Astrocyte (in vitro differentiated cells and primary cell): Measurements from ENCODE around the gene SLC37A4. TPM values are rescaled to one million over a fixed set of nuclear protein-coding genes. Genes with fewer than 3 reads are reported as not detected.
"Not testable (repeated sequence)": the region's sequence is repeated elsewhere in the genome, so short reads cannot be mapped to it uniquely, and the experiment has no call there.

Source experiments
- DNase-seq: peaks from one replicate; pipeline ENCODE4 v3.0.0-alpha.2; 2010; ENCODE audit warnings: low read depth
- FAIRE-seq: peaks from 2 replicates; lab custom pipeline; 2011; peaks lifted over from hg19 to GRCh38; lab: Jason Lieb, UNC
- H2AFZ ChIP-seq: 2 replicates; pipeline ENCODE4 v1.6.0; 2012; ENCODE audit warnings: low read depth, low read length, inconsistent platforms
- H3K27ac ChIP-seq: 2 replicates; pipeline ENCODE4 v1.5.1; 2011; ENCODE audit warnings: low read depth, low read length, inconsistent platforms
- H3K27me3 ChIP-seq: 2 replicates; pipeline ENCODE4 v1.6.0; 2011; ENCODE audit warnings: low read length, inconsistent platforms; ENCODE audit not compliant: insufficient read depth
- H3K36me3 ChIP-seq: 2 replicates; pipeline ENCODE4 v1.5.1; 2011; ENCODE audit warnings: low read length, inconsistent platforms; ENCODE audit not compliant: insufficient read depth
- H3K4me1 ChIP-seq: 2 replicates; pipeline ENCODE4 v1.5.1; 2011; ENCODE audit warnings: low read length, inconsistent platforms; ENCODE audit not compliant: insufficient read depth
- H3K4me2 ChIP-seq: 2 replicates; pipeline ENCODE4 v1.6.0; 2012; ENCODE audit warnings: low read length, inconsistent platforms
- H3K4me3 ChIP-seq: 2 replicates; pipeline ENCODE4 v1.5.1; 2011; ENCODE audit warnings: low read depth, mild to moderate bottlenecking, low read length, inconsistent platforms; ENCODE audit not compliant: insufficient read depth
- H3K79me2 ChIP-seq: 2 replicates; pipeline ENCODE4 v1.6.0; 2012; ENCODE audit warnings: mild to moderate bottlenecking, low read length, inconsistent platforms; ENCODE audit not compliant: insufficient read depth
- H3K9ac ChIP-seq: 2 replicates; pipeline ENCODE4 v1.6.0; 2012; ENCODE audit warnings: mild to moderate bottlenecking, low read length, inconsistent platforms
- H3K9me3 ChIP-seq: 2 replicates; pipeline ENCODE4 v1.5.1; 2012; ENCODE audit warnings: low read depth, mild to moderate bottlenecking, low read length, inconsistent platforms; ENCODE audit not compliant: insufficient read depth
- H4K20me1 ChIP-seq: 2 replicates; pipeline ENCODE4 v1.6.0; 2012; ENCODE audit warnings: low read length, inconsistent platforms; ENCODE audit not compliant: insufficient read depth
- H3K27ac Mint-ChIP-seq: one replicate; pipeline ENCODE4 v1.8.0; 2021; ENCODE audit warnings: mild to moderate bottlenecking, mixed read lengths; ENCODE audit not compliant: unreplicated experiment
- H3K27me3 Mint-ChIP-seq: one replicate; pipeline ENCODE4 v1.8.0; 2021; ENCODE audit warnings: low read depth, mixed read lengths; ENCODE audit not compliant: unreplicated experiment
- H3K36me3 Mint-ChIP-seq: one replicate; pipeline ENCODE4 v1.8.0; 2021; ENCODE audit warnings: low read depth, mixed read lengths; ENCODE audit not compliant: unreplicated experiment
- H3K4me1 Mint-ChIP-seq: one replicate; pipeline ENCODE4 v1.8.0; 2021; ENCODE audit warnings: low read depth, mixed read lengths; ENCODE audit not compliant: unreplicated experiment
- H3K4me3 Mint-ChIP-seq: one replicate; pipeline ENCODE4 v1.8.0; 2021; ENCODE audit warnings: mild to moderate bottlenecking, moderate library complexity, mixed read lengths; ENCODE audit not compliant: unreplicated experiment
- H3K9me3 Mint-ChIP-seq: one replicate; pipeline ENCODE4 v1.8.0; 2021; ENCODE audit warnings: mild to moderate bottlenecking, mixed read lengths; ENCODE audit not compliant: unreplicated experiment
- EZH2 ChIP-seq: IDR thresholded peaks from 2 replicates; pipeline ENCODE4 v1.6.1; 2012; ENCODE audit warnings: mild to moderate bottlenecking, low read length, inconsistent platforms; ENCODE audit not compliant: insufficient read depth
- total RNA-seq: library from RNA; stranded (reverse); gene quantifications from 2 replicates; pipeline ENCODE4 v1.2.1, GENCODE V29; 2021
- TF ChIP-seq, protein P1 (sequence below): IDR thresholded peaks from 2 replicates; pipeline ENCODE4 v1.5.1; 2011; ENCODE audit warnings: low read depth, mild to moderate bottlenecking, inconsistent platforms, low read length, moderate library complexity; ENCODE audit not compliant: insufficient read depth

SLC37A4 gene
- total RNA-seq, 1 donor from 2014 or later, result 8.7 TPM

DNA sequence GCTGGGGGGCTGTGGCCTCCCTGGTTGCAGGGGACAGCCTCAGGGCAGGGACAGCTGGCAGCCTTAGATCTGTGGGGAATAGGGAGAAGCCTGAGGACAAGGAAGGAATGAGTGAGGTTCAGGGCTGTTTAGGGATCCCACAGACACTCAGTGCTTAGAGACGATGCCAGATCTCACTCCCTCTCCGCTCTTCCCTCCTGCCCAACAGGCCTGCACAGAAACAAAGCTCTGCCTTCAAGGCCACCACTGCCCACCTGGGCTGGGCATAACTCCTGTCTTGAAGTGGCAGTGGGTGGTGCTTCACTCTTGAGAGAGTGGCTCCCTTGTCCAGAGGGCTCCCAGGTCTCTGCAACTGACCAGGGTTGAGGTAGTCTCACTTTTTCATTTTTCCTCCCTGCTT is 45.9 kb downstream of the SLC37A4 start:
- Histone ChIP-seq H3K27me3 (peaks cover 2% of the 10 kb centered on the region), H3K4me3 (no peak overlapping the region), H3K27ac (no peak overlapping the region), H3K36me3 (no peaks in the 10 kb centered on the region), H2AFZ (no peak overlapping the region), H3K9ac (no peak overlapping the region), H3K79me2 (no peaks in the 10 kb centered on the region), H3K4me1 (no peaks in the 10 kb centered on the region), H3K9me3 (no peaks in the 10 kb centered on the region), H4K20me1 (no peaks in the 10 kb centered on the region), H3K4me2 (no peak overlapping the region)
- Mint-ChIP-seq H3K4me3 (no peak overlapping the region), H3K27ac (no peak overlapping the region), H3K27me3 (peaks cover 6% of the 10 kb centered on the region), H3K36me3 (no peaks in the 10 kb centered on the region), H3K9me3 (no peaks in the 10 kb centered on the region), H3K4me1 (no peaks in the 10 kb centered on the region)
- FAIRE-seq, result no peak
- no peak for DNase-seq
- TF ChIP-seq, protein P1, sequence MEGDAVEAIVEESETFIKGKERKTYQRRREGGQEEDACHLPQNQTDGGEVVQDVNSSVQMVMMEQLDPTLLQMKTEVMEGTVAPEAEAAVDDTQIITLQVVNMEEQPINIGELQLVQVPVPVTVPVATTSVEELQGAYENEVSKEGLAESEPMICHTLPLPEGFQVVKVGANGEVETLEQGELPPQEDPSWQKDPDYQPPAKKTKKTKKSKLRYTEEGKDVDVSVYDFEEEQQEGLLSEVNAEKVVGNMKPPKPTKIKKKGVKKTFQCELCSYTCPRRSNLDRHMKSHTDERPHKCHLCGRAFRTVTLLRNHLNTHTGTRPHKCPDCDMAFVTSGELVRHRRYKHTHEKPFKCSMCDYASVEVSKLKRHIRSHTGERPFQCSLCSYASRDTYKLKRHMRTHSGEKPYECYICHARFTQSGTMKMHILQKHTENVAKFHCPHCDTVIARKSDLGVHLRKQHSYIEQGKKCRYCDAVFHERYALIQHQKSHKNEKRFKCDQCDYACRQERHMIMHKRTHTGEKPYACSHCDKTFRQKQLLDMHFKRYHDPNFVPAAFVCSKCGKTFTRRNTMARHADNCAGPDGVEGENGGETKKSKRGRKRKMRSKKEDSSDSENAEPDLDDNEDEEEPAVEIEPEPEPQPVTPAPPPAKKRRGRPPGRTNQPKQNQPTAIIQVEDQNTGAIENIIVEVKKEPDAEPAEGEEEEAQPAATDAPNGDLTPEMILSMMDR, result no peak
- no peak for TF ChIP-seq EZH2

GRCh38 chr11:118984337-118984736 is 46.3 kb downstream of the SLC37A4 start:
- not testable (repeated sequence) for H3K4me1 Mint-ChIP-seq, DNase-seq, H3K27ac Mint-ChIP-seq, H3K36me3 ChIP-seq, H3K79me2 ChIP-seq, H3K36me3 Mint-ChIP-seq, H3K4me3 ChIP-seq, H3K9me3 ChIP-seq, H3K27me3 ChIP-seq, H3K9ac ChIP-seq, FAIRE-seq, H4K20me1 ChIP-seq, H3K27ac ChIP-seq, H3K4me2 ChIP-seq, H3K4me3 Mint-ChIP-seq, H2AFZ ChIP-seq, H3K9me3 Mint-ChIP-seq, H3K4me1 ChIP-seq
- H3K27me3 Mint-ChIP-seq, result peaks cover 11% of the 10 kb centered on the region

DNA sequence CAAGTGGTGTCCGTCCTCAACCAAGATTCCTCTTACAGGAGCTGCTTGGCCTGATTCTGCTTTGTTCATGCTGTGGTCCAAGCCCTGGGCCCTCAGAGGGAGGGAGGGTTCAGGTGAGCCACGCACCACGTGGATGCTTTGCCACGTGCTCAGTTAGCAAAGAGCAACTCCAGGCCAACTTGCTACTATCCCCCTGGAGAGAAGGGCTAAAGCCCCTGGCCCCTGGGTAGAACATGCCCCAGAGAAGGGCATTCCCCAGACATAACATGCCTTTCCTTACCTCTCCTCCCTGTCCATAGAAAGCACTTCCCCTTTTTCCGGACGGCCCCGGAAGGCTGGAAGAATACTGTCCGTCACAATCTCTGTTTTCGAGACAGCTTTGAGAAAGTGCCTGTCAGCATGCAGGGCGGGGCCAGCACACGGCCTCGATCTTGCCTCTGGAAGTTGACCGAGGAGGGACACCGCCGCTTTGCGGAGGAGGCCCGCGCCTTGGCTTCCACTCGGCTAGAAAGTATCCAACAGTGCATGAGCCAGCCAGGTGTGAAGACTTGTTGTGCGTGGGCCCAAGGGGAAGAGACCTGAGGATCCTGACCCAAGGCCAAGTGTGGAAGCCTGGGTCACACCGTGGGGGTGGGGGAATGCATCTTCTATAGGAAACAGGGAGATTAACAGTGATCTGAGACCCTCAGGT is 50.3 kb downstream of the SLC37A4 start:
- Histone ChIP-seq H3K79me2 (no peaks in the 10 kb centered on the region), H3K9ac (no peak overlapping the region), H3K9me3 (no peaks in the 10 kb centered on the region), H4K20me1 (no peaks in the 10 kb centered on the region), H3K4me3 (no peak overlapping the region), H3K36me3 (no peaks in the 10 kb centered on the region), H2AFZ (peak overlapping the region; percentile 51), H3K4me1 (no peaks in the 10 kb centered on the region), H3K27me3 (peaks cover 8% of the 10 kb centered on the region), H3K4me2 (peak overlapping the region; percentile 19), H3K27ac (no peak overlapping the region)
- H3K4me3 Mint-ChIP-seq, result no peak overlapping the region
- no peak overlapping the region for H3K27ac Mint-ChIP-seq
- FAIRE-seq (no peak), DNase-seq (no peak)
- TF ChIP-seq, protein P1, result no peak
- no peak for TF ChIP-seq EZH2
- H3K9me3 Mint-ChIP-seq, result no peaks in the 10 kb centered on the region
- H3K4me1 Mint-ChIP-seq, result peaks cover 6% of the 10 kb centered on the region
- H3K36me3 Mint-ChIP-seq, result no peaks in the 10 kb centered on the region
- peaks cover 17% of the 10 kb centered on the region for H3K27me3 Mint-ChIP-seq
